K562 (cell line): Measurements from ENCODE around the gene ODR4. TPM values are rescaled to one million over a fixed set of nuclear protein-coding genes. Genes with fewer than 3 reads are reported as not detected.

Experiments
- CEBPZ ChIP-seq: fragments of 150-350 bp; IDR thresholded peaks from 2 replicates; pipeline ENCODE4 v1.6.1; 2014; ENCODE audit warnings: low read depth, mild to moderate bottlenecking, low read length, borderline replicate concordance
- CREM ChIP-seq: IDR thresholded peaks from 2 replicates; pipeline ENCODE4 v1.6.1; 2014; ENCODE audit warnings: antibody characterized with exemption, low read depth
- EWSR1 ChIP-seq: fragments of 450-650 bp; IDR thresholded peaks from 2 replicates; pipeline ENCODE4 v1.6.1; 2018; ENCODE audit warnings: borderline replicate concordance, mild to moderate bottlenecking, low read depth, moderate library complexity; ENCODE audit not compliant: partially characterized antibody
- GABPB2 ChIP-seq: fragments of 250-450 bp; sonication (Bioruptor Pico); conservative IDR thresholded peaks from 2 replicates; pipeline ENCODE4 v1.5.1; 2021; ENCODE audit warnings: mild to moderate bottlenecking
- MEF2A ChIP-seq: IDR thresholded peaks from 2 replicates; pipeline ENCODE4 v1.6.1; 2011; ENCODE audit warnings: low read depth, mild to moderate bottlenecking, low read length, moderate library complexity; ENCODE audit not compliant: control insufficient read depth
- OTX1 ChIP-seq: fragments of 450-650 bp; formaldehyde crosslinking; IDR thresholded peaks from 2 replicates; pipeline ENCODE4 v1.4.0; 2022; ENCODE audit warnings: mild to moderate bottlenecking
- SMARCB1 ChIP-seq: IDR thresholded peaks from 2 replicates; pipeline ENCODE4 v1.6.1; 2011; ENCODE audit warnings: improper control_type of control experiment, low read depth; ENCODE audit not compliant: insufficient read length
- ZNF395 ChIP-seq: fragments of 200-800 bp; sonication (Bioruptor generic); IDR thresholded peaks from 2 replicates; pipeline ENCODE4 v1.6.1; 2017; ENCODE audit warnings: missing genetic modification characterization, missing compliant biosample characterization
- ZNF79 ChIP-seq: fragments of 250-450 bp; sonication (Bioruptor Pico); IDR thresholded peaks from 2 replicates; pipeline ENCODE4 v1.4.0; 2020; ENCODE audit warnings: low read depth, mild to moderate bottlenecking, moderate library complexity
- polyA plus RNA-seq, 8 experiments: library from polyadenylated mRNA; depleted of rRNA in 4 of 8; stranded (reverse) in 5 of 8; unstranded in 3 of 8; fragments of >200 nt; fragmentation: Nextera tagmentation in 2 of 8; fragmentation: Illumina TruSeq in 1 of 8; extraction: Ambion mirVana in 2 of 8; extraction: Trizol in 1 of 8; gene quantifications; 2 replicates each; pipeline versions ENCODE4 v1.2.1 to v1.2.3, GENCODE V29; 2011 to 2014; ENCODE audit warnings: inconsistent platforms in 1 of 8, missing spikeins in 1 of 8
- total RNA-seq, 7 experiments: library from RNA; depleted of rRNA in 6 of 7; stranded (reverse); fragments of >200 nt in 6 of 7; fragmentation: Illumina TruSeq in 2 of 7; extraction: Trizol in 2 of 7; gene quantifications; 2 replicates each; pipeline versions ENCODE4 v1.2.1 to v1.2.3, GENCODE V29; 2011 to 2021; ENCODE audit warnings: low replicate concordance in 1 of 7

ODR4 gene
- total and polyA plus RNA-seq, 9 of the 15 experiments (the other 6 are each of a cell fraction or from before 2014, with no cell fraction given), result 23.1 to 63.9 (median 44.1) TPM

- TF ChIP-seq CEBPZ, result no peak
- no peak for TF ChIP-seq OTX1 (CRISPR knock-in tag)
- TF ChIP-seq ZNF395 (CRISPR knock-in tag), result no peak
- no peak for TF ChIP-seq ZNF79
- no peak for TF ChIP-seq MEF2A
- no peak for TF ChIP-seq GABPB2 (CRISPR knock-in tag)
- no peak for TF ChIP-seq CREM
- no peak for TF ChIP-seq EWSR1
- no peak for TF ChIP-seq SMARCB1
Observed at GRCh38 chr1:186386725-186387383, 11.2 kb downstream of the ODR4 start (continued).
